Ishikawa (cell line): ENCODE measurements around the gene FAM107A.

Source experiments
- EGR1 ChIP-seq: IDR thresholded peaks from 2 replicates; pipeline ENCODE4 v1.6.1; 2012
- EP300 ChIP-seq: IDR thresholded peaks from 2 replicates; pipeline ENCODE4 v1.6.1; 2012; ENCODE audit warnings: borderline replicate concordance
- FOXM1 ChIP-seq: IDR thresholded peaks from 2 replicates; pipeline ENCODE4 v1.6.1; 2012; ENCODE audit warnings: low read depth, borderline replicate concordance
- TCF12 ChIP-seq: IDR thresholded peaks from 2 replicates; pipeline ENCODE4 v1.6.1; 2012; ENCODE audit warnings: low read depth
- TF ChIP-seq, protein P1 (sequence below): IDR thresholded peaks from 2 replicates; pipeline ENCODE4 v1.6.1; 2012; ENCODE audit warnings: low read depth, mild to moderate bottlenecking
- TF ChIP-seq, protein P2 (sequence below): IDR thresholded peaks from 2 replicates; pipeline ENCODE4 v1.6.1; 2012
- TF ChIP-seq, protein P3 (sequence below): IDR thresholded peaks from 2 replicates; pipeline ENCODE4 v1.6.1; 2012

DNA sequence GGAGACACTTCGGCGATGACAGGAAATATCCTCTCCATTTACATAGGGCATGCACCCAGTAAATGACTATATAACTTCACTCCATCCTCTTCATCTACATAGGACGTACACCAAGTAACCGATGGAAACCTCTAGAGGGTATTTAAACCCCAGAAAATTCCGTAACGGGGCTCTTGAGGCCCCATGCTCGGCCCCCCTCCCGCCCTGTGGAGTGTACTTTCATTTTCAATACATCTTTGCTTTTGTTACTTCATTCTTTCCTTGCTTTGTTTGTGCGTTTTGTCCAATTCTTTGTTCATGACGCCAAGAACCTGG lies 7.5 kb upstream of the FAM107A start:
- TF ChIP-seq, protein P1, sequence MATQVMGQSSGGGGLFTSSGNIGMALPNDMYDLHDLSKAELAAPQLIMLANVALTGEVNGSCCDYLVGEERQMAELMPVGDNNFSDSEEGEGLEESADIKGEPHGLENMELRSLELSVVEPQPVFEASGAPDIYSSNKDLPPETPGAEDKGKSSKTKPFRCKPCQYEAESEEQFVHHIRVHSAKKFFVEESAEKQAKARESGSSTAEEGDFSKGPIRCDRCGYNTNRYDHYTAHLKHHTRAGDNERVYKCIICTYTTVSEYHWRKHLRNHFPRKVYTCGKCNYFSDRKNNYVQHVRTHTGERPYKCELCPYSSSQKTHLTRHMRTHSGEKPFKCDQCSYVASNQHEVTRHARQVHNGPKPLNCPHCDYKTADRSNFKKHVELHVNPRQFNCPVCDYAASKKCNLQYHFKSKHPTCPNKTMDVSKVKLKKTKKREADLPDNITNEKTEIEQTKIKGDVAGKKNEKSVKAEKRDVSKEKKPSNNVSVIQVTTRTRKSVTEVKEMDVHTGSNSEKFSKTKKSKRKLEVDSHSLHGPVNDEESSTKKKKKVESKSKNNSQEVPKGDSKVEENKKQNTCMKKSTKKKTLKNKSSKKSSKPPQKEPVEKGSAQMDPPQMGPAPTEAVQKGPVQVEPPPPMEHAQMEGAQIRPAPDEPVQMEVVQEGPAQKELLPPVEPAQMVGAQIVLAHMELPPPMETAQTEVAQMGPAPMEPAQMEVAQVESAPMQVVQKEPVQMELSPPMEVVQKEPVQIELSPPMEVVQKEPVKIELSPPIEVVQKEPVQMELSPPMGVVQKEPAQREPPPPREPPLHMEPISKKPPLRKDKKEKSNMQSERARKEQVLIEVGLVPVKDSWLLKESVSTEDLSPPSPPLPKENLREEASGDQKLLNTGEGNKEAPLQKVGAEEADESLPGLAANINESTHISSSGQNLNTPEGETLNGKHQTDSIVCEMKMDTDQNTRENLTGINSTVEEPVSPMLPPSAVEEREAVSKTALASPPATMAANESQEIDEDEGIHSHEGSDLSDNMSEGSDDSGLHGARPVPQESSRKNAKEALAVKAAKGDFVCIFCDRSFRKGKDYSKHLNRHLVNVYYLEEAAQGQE: no peak
- TF ChIP-seq EP300 (no peak), EGR1 (no peak), TCF12 (no peak), FOXM1 (no peak)
- TF ChIP-seq, protein P2, sequence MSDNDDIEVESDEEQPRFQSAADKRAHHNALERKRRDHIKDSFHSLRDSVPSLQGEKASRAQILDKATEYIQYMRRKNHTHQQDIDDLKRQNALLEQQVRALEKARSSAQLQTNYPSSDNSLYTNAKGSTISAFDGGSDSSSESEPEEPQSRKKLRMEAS: no peak
- TF ChIP-seq, protein P3, sequence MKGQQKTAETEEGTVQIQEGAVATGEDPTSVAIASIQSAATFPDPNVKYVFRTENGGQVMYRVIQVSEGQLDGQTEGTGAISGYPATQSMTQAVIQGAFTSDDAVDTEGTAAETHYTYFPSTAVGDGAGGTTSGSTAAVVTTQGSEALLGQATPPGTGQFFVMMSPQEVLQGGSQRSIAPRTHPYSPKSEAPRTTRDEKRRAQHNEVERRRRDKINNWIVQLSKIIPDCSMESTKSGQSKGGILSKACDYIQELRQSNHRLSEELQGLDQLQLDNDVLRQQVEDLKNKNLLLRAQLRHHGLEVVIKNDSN: no peak
